Endothelial cell of umbilical vein (primary cell): ENCODE data around the gene SMARCD3. TPM values are rescaled to one million over a fixed set of nuclear protein-coding genes. Genes with fewer than 3 reads are reported as not detected.

Experiments
- BruUV-seq: library from RNA; stranded (reverse); fragments of 400-500 nt; replicated peaks from 2 replicates; lab custom pipeline; 2021; lab: Mats Ljungman, UMichigan
- CTCF ChIA-PET: fragments of 300-600, 350-600 bp; sonication (Branson Sonifier 250); formaldehyde crosslinking; loops from one replicate; lab custom pipeline; 2021; ENCODE audit warnings: antibody characterized with exemption, inconsistent platforms; lab: Charles Lee
- POLR2A ChIA-PET: fragments of 300-600, 350-600 bp; sonication (Branson Sonifier 250); formaldehyde crosslinking; loops from one replicate; lab custom pipeline; 2021; ENCODE audit warnings: antibody characterized with exemption, inconsistent platforms; lab: Charles Lee
- DNase-seq: peaks from one replicate; pipeline ENCODE4 v3.0.0-alpha.2; 2011; ENCODE audit warnings: low read depth, low spot score
- FAIRE-seq: peaks from 2 replicates; lab custom pipeline; 2011; peaks lifted over from hg19 to GRCh38; lab: Jason Lieb, UNC
- H2AFZ ChIP-seq: 2 replicates; pipeline ENCODE4 v1.6.0; 2012; ENCODE audit warnings: low read depth, low read length, control low read depth, inconsistent platforms
- H3K27ac ChIP-seq: 2 replicates; pipeline ENCODE4 v1.5.1; 2011; ENCODE audit warnings: low read depth, mild to moderate bottlenecking, control low read depth, low read length, moderate library complexity; ENCODE audit not compliant: insufficient read depth
- H3K27me3 ChIP-seq, 2 experiments: 2 replicates each; pipeline versions ENCODE4 v1.6.0 to v1.6.1; 2011; ENCODE audit warnings: low read length in 2 of 2, mixed read lengths in 1 of 2; ENCODE audit not compliant: control insufficient read depth in 2 of 2, insufficient read depth in 2 of 2
- H3K36me3 ChIP-seq, 2 experiments: 2 replicates in 1 of 2; 3 replicates in 1 of 2; pipeline ENCODE4 v1.5.1; 2011; ENCODE audit warnings: low read length in 2 of 2, mild to moderate bottlenecking in 1 of 2, moderate library complexity in 1 of 2; ENCODE audit not compliant: control insufficient read depth in 2 of 2, insufficient read depth in 2 of 2; ENCODE audit errors: extremely low read depth in 1 of 2
- H3K4me1 ChIP-seq: 3 replicates; pipeline ENCODE4 v1.5.1; 2011; ENCODE audit warnings: mild to moderate bottlenecking, low read length; ENCODE audit not compliant: control insufficient read depth, insufficient read depth; ENCODE audit errors: extremely low read depth
- H3K4me2 ChIP-seq: 2 replicates; pipeline ENCODE4 v1.6.1; 2011; ENCODE audit warnings: low read length, control low read depth, mixed read lengths; ENCODE audit not compliant: insufficient read depth
- H3K4me3 ChIP-seq, 3 experiments: fragments of 200-600 bp in 1 of 3; sonication (generic), shearing (Covaris generic) in 1 of 3; replicated peaks in 1 of 3; 2 replicates each; pipeline ENCODE4 v1.5.1; 2011 to 2016; ENCODE audit warnings: control low read depth in 3 of 3, low read length in 3 of 3, mild to moderate bottlenecking in 2 of 3, inconsistent platforms in 1 of 3, low read depth in 1 of 3, moderate library complexity in 1 of 3; ENCODE audit not compliant: insufficient read depth in 1 of 3
- H3K79me2 ChIP-seq: 2 replicates; pipeline ENCODE4 v1.6.0; 2012; ENCODE audit warnings: low read length, inconsistent platforms; ENCODE audit not compliant: control insufficient read depth, insufficient read depth
- H3K9ac ChIP-seq: replicated peaks from 2 replicates; pipeline ENCODE3; 2011; ENCODE audit warnings: low read length, control low read depth; ENCODE audit not compliant: insufficient read depth; ENCODE audit errors: extremely low read depth
- H3K9me1 ChIP-seq: replicated peaks from 3 replicates; pipeline ENCODE4 v1.6.0; 2011; ENCODE audit warnings: mild to moderate bottlenecking, low read length; ENCODE audit not compliant: control insufficient read depth, insufficient read depth; ENCODE audit errors: extremely low read depth
- H3K9me3 ChIP-seq: replicated peaks from 2 replicates; pipeline ENCODE4 v1.5.1; 2012; ENCODE audit warnings: low read length, inconsistent platforms; ENCODE audit not compliant: control insufficient read depth, insufficient read depth
- H4K20me1 ChIP-seq: replicated peaks from 2 replicates; pipeline ENCODE3; 2011; ENCODE audit warnings: mild to moderate bottlenecking, low read length; ENCODE audit not compliant: control insufficient read depth, insufficient read depth; ENCODE audit errors: extremely low read depth
- EZH2 ChIP-seq: IDR thresholded peaks from 2 replicates; pipeline ENCODE4 v1.6.1; 2012; ENCODE audit warnings: borderline replicate concordance, low read depth, mild to moderate bottlenecking, moderate library complexity, low read length, inconsistent platforms; ENCODE audit not compliant: severe bottlenecking
- GATA2 ChIP-seq: IDR thresholded peaks from 2 replicates; pipeline ENCODE4 v1.7.0; 2011; ENCODE audit warnings: low read depth, mild to moderate bottlenecking, moderate library complexity, mixed read lengths, low read length; ENCODE audit not compliant: insufficient read length, insufficient read depth
- JUN ChIP-seq: IDR thresholded peaks from 2 replicates; pipeline ENCODE4 v1.6.1; 2011; ENCODE audit warnings: borderline replicate concordance, low read depth; ENCODE audit not compliant: insufficient read length, insufficient read depth
- MYC ChIP-seq: IDR thresholded peaks from one replicate; pipeline ENCODE4 v1.6.1; 2011; ENCODE audit warnings: mild to moderate bottlenecking, low read depth, low read length
- POLR2A ChIP-seq: IDR thresholded peaks from 2 replicates; pipeline ENCODE4 v1.6.1; 2012; ENCODE audit warnings: low read depth, mild to moderate bottlenecking, control low read depth, low read length
- POLR2AphosphoS5 ChIP-seq: IDR thresholded peaks from 2 replicates; pipeline ENCODE4 v1.6.1; 2012; ENCODE audit warnings: low read depth, mild to moderate bottlenecking, control low read depth, low read length, moderate library complexity; ENCODE audit not compliant: insufficient read depth
- dilution Hi-C: fragments of 300-500 bp; cut with MboI; formaldehyde crosslinking; loops from one replicate; pipeline ENCODE4 v1.15.0; 2019; ENCODE audit warnings: low sequenced_read_pairs; ENCODE audit not compliant: extremely low pct_ligation_motif_present
- intact Hi-C: fragments of 100-400 bp; cut with micrococcal nuclease; formaldehyde crosslinking; loops from one replicate; pipeline ENCODE4 v1.10.0; 2022
- polyA plus RNA-seq, 4 experiments: library from polyadenylated mRNA; depleted of rRNA in 3 of 4; stranded (reverse) in 3 of 4; unstranded in 1 of 4; fragments of >200 nt; gene quantifications; 2 replicates each; pipeline versions ENCODE4 v1.2.1 to v1.2.3, GENCODE V29; 2011 to 2012; ENCODE audit warnings: missing spikeins in 1 of 4
- total RNA-seq: library from RNA; stranded (reverse); gene quantifications from 2 replicates; pipeline ENCODE4 v1.2.3, GENCODE V29; 2021
- TF ChIP-seq, protein P1 (sequence below): IDR thresholded peaks from 2 replicates; pipeline ENCODE4 v1.6.1; 2011; ENCODE audit not compliant: insufficient read depth, insufficient read length
- TF ChIP-seq, protein P2 (sequence below), 2 donors: IDR thresholded peaks; 1 replicate in 1 of 2; 2 replicates in 1 of 2; pipeline ENCODE4 v1.5.1; 2011; ENCODE audit warnings: low read length in 2 of 2, mild to moderate bottlenecking in 2 of 2, moderate library complexity in 2 of 2, control low read depth in 1 of 2, inconsistent platforms in 1 of 2, low read depth in 1 of 2; ENCODE audit not compliant: insufficient read depth in 1 of 2; ENCODE audit errors: extremely low read depth in 1 of 2

The SMARCD3 gene
- total and polyA plus RNA-seq, 2 donors (not counting 3 experiments of a cell fraction or from before 2014, with no cell fraction given) = 6.1 to 8.5 TPM

DNA sequence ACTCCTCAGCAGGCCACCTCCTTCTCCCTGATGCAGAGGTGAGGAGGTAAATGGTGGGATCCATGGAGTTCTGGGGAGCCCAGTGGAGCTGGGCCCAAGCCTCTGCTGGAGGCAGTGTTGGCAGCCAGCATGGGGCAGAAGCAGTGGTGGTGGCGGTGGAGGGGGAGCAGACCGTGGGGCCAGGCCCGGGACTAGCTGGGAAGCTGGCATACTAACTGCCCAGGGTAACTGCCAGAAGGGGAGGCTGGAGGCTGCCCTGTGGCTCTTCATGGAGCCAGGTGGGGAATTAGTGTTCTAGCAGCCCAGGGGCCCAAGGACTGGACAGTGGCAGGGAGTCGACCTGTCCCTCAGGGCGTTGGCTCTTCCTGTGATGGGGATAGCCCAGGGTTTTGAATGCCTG lies 16.1 kb upstream of the SMARCD3 start:
- CTCF ChIA-PET = no interaction called here

DNA sequence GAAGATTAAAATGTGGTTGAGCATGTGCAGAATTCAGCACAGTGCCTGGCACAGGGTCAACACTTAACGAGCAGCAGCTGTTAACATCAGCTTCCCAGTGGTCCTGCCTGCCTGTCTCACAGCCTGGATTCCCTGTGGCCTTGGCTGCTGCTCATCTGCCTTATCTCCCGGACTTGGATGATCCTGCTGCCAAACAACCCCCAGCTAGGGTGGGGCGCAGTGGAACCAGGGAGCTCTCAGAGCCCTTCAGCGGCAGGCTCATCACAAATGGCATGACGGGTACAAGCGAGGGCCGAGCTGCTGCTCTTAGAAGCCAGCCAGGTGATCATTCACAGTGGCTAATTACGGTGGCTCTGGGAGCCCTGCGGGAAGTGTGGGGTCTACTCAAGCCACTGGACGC lies 13.0 kb upstream of the SMARCD3 start:
- no peaks in the 10 kb centered on the region for H3K79me2 ChIP-seq
- H3K4me3 ChIP-seq = no peak overlapping the region
- CTCF ChIA-PET = interaction anchor here (1.4 kb wide), 1 partner anchor 18 kb away, joined by 5 read pairs; no protein-coding TSS in a partner anchor
- no peaks in the 10 kb centered on the region for H3K9me1 ChIP-seq
- no peaks in the 10 kb centered on the region for H4K20me1 ChIP-seq
- no peaks in the 10 kb centered on the region for H3K9me3 ChIP-seq
- intact Hi-C loops = no loop called here
- no peak overlapping the region for H3K4me2 ChIP-seq
- DNase-seq = no peak
- POLR2A ChIA-PET = no interaction called here
- dilution Hi-C loops = no loop called here
- peaks cover 9 to 11% of the 10 kb centered on the region in 2 experiments for H3K27me3 ChIP-seq
- H3K9ac ChIP-seq = no peak overlapping the region
- BruUV-seq = no TSS peak
- H3K27ac ChIP-seq = no peak overlapping the region
- no peak overlapping the region for H2AFZ ChIP-seq
- no peak for FAIRE-seq
- no peaks in the 10 kb centered on the region for H3K4me1 ChIP-seq
- H3K36me3 ChIP-seq = no peaks in the 10 kb centered on the region
- TF ChIP-seq JUN (no peak), EZH2 (no peak), POLR2AphosphoS5 (no peak), MYC (no peak), POLR2A (no peak)

More for the DNA sequence above, 16.1 kb upstream of the SMARCD3 start:
- FAIRE-seq = no peak
- intact Hi-C loops = no loop called here
- dilution Hi-C loops = no loop called here
- Histone ChIP-seq H3K4me3 (no peak overlapping the region), H3K4me1 (no peaks in the 10 kb centered on the region), H3K27me3 (peaks cover 0 to 9% of the 10 kb centered on the region in 2 experiments), H3K9me3 (no peaks in the 10 kb centered on the region), H3K36me3 (no peaks in the 10 kb centered on the region), H3K9me1 (no peaks in the 10 kb centered on the region), H3K4me2 (no peak overlapping the region), H3K79me2 (no peaks in the 10 kb centered on the region), H2AFZ (no peak overlapping the region), H3K9ac (no peak overlapping the region), H4K20me1 (no peaks in the 10 kb centered on the region), H3K27ac (no peak overlapping the region)
- no peak for DNase-seq
- BruUV-seq = no TSS peak
- TF ChIP-seq POLR2AphosphoS5 = no peak
- TF ChIP-seq, protein P1, sequence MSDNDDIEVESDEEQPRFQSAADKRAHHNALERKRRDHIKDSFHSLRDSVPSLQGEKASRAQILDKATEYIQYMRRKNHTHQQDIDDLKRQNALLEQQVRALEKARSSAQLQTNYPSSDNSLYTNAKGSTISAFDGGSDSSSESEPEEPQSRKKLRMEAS = no peak
- no peak for TF ChIP-seq GATA2
- TF ChIP-seq, protein P2, sequence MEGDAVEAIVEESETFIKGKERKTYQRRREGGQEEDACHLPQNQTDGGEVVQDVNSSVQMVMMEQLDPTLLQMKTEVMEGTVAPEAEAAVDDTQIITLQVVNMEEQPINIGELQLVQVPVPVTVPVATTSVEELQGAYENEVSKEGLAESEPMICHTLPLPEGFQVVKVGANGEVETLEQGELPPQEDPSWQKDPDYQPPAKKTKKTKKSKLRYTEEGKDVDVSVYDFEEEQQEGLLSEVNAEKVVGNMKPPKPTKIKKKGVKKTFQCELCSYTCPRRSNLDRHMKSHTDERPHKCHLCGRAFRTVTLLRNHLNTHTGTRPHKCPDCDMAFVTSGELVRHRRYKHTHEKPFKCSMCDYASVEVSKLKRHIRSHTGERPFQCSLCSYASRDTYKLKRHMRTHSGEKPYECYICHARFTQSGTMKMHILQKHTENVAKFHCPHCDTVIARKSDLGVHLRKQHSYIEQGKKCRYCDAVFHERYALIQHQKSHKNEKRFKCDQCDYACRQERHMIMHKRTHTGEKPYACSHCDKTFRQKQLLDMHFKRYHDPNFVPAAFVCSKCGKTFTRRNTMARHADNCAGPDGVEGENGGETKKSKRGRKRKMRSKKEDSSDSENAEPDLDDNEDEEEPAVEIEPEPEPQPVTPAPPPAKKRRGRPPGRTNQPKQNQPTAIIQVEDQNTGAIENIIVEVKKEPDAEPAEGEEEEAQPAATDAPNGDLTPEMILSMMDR (IDR thresholded peaks at IDR 0.05; ENCODE audit: extremely low read depth in 1 of 2, insufficient read depth in 1 of 2, low read depth in 1 of 2, low read length in 2 of 2) = no peak
- POLR2A ChIA-PET = no interaction called here
